HUDEP-2 (cell line): ENCODE results near the gene TRAPPC3.
"Not testable (repeated sequence)": the region's sequence is repeated elsewhere in the genome, so short reads cannot be mapped to it uniquely, and the experiment has no call there.

ENCODE experiments used
- DNase-seq, 76 experiments: peaks; one replicate each; lab custom pipeline; 2025; ENCODE audit not compliant: unreplicated experiment in 76 of 76; lab: John Stamatoyannopoulos, UW

TRAPPC3 gene

DNA sequence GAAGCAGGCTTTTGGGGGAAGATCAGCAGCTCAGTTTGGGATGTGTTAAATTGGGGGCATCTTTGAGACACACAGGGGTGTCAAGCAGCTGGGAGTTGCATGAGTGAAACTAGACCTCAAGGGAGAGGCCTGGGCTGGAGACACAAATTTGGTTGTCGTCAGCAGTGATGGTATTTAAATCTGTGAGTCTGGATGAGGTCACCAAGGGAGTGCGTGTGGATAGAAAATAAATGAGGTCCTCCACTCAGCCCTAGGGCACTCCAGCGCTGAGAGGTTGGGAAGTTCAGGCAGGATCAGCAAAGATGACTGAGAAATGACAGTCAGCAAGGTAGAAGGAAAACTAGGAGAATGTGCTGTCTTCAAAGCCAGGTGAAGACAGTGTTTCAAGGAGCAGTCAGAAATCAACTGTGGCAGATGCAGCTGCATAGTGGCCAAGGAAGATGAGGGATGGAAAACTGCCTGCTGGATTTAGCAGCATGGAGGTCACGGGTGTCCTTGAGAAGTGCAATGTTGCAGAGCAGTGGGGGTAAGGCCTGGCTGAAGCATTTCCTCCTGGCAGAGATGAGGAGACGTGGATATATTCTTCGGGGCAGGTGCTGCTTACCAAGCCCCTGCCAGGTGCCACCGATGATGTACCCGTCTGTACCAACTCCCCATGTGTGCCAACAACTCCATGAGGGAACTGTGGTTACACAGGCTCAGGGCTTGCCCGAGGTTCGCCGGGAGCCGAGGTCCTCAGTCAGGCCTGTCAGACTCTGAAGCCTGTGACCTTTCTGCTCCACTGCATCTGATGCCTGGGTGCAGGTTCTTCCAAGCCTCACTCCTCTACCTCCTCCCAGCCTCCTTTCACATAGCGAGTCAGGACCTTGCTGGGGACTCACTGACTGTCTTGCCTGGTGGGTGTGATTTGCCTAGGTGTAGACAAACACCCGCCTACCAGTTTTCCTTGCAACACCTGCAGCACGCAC lies 17.9 kb upstream of the TRAPPC3 start:
- no peak for DNase-seq

DNA sequence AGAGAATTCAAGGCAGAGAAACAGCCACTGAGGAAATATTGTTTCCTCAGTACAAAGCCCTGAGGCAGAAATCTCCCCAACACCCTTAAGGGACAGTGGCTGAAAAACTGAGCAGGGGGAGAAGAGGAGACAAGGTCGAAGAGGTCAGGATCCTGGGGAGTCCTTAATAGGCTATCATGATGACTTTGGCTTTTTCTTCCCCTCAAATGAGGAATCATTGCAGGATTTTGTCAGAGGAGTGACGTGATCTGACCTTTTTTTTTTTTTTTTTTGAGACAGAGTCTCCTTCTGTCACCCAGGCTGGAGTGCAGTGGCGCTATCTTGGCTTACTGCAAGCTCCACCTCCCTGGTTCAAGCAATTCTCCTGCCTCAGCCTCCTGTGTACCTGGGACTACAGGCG lies 16.9 kb upstream of the TRAPPC3 start:
- no peak for DNase-seq

DNA sequence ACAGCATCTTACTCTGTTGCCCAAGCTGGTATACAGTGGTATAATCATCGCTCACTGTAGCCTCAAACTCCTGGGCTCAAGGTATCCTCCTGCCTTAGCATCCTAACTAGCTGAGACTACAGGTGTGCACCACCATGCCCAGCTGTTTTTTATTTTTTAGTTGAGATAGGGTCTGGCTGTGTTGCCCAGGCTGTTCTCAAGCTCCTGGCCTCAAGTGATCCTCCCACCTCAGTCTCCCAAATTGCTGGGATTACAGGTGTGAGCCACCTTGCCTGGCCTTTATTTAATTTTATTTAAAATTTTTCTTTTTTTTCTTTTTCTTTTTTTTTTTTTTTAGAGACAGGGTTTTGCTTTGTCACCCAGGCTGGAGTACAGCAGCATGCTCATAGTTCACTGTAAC lies 15.9 kb upstream of the TRAPPC3 start:
- no peak for DNase-seq

DNA sequence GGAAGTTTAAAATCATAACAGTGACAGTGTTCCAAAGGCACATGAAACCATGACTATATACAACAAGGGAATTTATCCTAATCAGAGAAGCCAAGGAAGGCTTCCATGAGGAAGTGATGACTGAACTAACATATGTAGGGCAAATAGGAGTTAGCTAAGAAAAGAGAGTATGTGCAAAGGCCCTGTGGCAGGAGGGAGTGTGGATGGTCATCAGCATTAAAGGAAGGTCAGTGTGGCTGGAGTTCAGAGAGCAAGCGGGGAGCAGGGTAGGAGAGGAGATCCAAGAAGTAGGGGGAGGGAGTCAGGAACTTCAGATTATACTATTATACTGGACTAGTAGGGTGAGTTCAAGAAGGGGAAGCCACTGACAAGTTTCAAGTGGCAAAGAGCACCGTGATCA lies 15.1 kb upstream of the TRAPPC3 start:
- no peak for DNase-seq

DNA sequence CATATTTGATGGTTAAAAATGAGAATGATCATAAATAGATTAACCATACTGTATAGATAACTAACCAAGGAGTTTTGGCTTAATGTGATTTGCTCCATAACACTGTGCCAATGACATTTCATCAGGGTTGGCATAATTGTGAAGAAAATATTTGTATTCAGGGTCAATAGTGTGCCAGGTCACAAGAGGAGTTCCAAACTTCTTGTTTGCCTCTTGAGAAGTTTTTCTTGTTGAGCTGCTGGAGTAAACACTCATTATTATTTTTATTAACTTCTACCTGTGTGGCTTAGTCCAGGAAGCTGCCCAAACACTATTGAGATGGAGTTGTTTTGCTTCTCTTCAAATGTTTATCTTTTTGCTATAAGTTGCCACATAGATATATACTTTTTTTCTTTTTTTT lies 14.1 kb upstream of the TRAPPC3 start:
- DNase-seq = no peak

DNA sequence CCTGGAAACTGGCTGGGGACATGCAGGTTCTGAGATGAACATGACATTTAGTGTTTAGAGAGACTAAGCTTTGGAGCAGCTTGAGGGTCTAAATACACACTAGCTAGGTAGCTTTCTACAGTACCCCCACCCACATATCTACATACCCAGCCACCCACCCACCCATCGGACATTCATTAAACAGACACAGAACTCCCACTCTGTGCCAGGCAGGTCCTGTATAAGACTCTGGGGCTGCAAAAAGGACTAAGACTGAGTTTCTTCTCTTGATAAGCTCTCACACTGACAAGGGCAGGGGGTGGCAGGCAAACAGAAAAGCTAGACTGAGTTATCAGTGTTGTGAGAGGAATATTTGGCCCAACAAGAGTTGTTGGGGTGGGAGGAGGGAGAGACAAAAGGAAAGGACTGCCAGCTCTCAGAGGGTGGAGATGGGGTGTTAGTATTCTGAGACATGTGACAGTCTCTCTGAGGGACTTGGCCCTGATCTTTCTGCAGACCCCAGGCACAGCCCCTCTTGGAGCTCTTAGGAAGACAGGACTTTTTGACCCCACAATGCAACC lies 13.5 kb upstream of the TRAPPC3 start:
- DNase-seq = peak in 69 of 76 experiments; percentile 13 to 81 (median 53)

DNA sequence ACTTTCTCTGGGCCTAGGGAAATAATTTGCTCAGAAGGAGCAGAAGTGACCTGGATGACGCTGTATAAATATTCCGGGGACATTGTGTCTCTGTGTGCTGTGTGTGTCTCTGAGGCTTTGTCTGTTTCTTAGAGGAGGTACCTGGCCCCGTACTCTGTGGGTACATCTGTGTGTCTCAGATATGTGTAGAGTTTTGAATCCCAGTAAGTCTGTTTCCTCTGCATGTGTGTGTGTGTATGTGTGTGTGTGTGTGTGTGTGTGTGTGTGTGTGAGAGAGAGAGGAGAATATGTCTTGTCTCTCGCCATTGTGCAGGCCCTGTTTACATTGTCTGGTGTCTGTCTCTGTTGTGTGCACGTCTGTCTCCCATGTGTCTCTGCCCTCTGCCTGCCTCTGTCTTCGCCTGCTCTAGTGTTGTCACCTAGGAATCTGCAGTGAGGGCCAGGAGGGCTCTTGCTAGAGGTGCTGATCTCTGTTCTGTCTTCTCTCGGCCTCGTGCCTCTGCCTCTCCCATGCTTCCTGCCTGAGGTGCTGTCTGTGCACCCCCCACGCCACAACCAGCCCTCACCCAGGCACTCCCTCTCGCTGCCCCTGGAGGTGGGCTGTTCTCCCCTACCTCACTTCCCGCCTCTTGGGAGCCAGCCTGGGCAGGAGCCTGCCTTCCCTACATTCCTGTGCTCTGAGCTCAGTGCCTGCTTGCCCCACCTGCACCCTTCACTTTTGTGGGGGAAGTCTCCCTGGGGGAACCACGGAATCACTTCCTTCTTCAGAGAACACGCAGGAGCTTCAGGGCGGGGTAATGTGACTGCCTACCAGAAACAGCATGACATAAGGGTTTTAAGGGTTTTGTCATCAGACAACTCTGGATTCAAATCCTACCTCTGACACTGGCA lies 12.6 kb upstream of the TRAPPC3 start:
- peak in 12 of 76 experiments; percentile 9 to 41 (median 20) for DNase-seq

DNA sequence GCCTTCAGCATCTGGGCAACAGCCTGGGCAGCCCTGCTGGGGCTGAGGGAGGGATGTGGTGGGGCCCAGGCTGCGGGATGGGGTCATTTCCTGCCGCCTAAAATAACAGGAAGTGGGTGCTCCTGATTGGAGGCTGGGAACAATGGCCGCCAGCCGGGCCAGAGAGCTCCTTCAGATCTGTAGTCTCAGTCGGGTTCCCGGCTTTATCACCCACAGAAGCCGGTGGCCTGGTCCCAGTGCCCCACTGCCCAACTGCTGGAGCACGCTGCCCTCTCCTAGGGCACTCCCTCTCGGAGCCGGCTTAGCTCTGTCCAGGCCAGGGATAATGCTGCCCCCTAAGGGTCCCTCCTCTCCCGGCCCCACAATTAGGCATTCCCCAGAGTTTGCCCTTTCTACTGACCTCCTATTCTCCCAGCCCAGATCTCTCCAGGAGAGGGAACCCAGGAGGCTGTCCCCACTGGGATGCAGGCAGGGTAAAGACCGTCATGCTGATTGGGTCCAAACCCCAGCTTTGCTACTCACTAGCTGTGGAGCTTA lies 11.7 kb upstream of the TRAPPC3 start:
- DNase-seq = peak in 25 of 76 experiments; percentile 5 to 50 (median 17)

DNA sequence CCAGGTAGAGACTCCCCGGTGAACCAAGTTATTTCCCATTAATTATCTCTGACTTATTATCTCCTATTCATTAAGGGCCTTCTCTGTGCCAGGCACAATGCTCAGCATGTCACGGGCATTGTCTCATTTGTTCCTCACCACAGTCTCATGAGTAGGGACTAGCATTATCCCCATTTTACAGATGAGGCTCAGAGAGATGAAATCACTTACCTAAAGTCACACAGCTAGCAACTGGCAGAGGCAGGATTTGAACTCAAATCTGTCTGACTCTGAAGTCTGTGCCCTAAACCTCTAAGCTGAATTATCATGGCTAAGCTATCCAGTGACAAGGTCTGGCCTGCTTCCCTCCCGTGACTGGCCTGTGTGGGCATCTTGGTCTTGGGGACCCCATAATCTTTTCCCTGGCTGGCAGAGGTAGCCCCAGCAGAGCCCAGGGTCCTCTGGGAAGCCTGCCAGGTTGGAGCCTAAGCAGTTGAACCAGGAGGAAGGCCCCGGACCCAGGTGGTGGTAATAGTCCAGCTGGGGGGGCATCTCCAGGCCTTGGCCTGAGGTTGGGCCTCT lies 11.2 kb upstream of the TRAPPC3 start:
- no peak for DNase-seq

DNA sequence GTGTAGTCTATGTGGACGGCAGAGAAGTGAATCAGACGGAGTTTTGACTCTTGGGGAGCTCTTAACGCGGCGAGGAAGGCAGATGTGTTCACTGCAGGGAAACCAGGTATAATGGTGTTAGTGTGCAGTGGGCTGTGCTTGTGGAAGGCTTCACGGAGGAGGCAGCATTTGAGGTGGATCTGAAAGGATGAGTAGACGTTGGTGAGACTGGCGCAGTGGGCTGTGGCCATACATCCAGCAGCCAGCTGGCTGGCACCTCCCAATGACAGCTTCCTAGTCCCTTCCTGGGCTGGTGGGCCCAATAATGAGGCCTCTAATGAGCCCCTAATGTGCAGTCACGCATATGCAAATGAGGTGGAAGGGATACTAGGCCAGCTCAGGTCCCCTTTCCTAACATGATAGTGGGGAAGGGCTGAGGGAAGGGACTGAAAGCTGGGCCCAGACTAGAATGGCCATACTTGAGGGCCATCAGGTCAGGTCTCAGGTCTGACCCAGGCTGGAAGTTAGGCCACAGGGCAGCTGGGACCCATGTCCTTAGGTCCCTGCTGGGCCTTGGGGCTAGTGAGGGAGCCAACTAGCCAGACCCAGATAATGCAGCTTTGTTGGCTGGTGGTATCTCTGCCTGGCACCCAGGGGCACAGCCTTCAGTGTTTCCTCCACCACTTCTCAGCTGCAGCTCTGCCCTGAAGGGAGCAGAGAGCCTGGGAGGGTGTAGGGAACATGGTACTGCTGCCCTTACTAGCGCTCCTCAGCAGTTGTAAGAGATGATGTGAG lies 10.5 kb upstream of the TRAPPC3 start:
- DNase-seq = no peak

DNA sequence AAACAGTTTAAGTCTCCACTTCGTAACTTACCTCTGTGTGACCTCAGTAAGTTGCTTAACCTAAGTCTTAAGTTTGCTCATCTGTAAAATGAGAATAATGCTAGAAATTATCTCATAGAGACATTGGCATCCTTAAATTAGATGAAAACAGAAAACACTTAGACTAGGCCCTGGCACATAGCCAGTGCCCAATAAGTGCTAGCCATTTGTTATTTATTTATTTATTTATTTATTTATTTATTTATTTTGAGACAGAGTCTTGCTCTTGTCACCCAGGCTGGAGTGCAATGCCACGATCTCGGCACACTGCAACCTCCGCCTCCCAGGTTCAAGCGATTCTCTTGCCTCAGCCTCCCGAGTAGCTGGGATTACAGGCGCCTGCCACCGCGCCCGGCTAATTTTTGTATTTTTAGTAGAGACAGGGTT lies 9.6 kb upstream of the TRAPPC3 start:
- DNase-seq = not testable (repeated sequence)

DNA sequence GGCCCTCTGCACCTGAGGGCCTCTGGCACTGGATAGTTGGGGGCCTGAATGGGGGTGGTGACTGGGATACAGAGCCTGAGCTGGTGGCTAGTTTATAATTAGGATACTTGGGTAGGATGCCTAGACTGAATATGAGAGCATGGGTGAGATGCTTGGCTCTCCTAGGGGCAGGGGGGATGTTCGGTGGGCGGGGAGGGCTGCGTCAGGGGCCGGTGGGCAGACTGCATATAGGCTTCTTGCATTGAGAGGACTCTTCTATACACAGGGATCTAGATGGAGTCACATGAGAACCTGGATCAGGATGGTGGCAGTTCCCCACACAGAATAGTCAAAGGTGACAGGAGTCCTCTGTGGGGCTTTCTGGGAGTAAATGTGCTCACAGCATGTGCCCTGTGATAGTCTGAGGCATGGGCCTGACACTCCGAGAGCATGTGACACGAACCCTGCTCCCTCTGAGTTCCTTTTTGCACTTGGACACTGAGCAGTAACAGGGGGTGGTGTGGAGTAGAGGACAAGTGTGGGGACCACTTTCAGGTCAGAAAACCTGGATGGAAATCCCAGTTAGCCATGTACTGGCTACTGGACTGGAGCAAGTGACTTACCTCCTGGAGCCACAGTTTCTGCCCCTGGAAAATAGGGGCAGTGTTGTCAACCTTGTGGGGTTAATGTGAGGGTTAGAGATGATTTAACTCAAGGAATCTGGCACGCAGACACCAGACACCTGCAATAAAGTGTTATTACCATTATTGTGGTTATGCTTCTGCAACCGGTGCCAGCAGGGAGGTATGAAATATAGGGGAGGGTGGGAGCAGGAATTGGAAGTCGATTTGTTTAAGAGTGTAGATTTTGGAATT lies 8.9 kb upstream of the TRAPPC3 start:
- peak in 3 of 76 experiments; percentile 2 to 18 (median 15) for DNase-seq

DNA sequence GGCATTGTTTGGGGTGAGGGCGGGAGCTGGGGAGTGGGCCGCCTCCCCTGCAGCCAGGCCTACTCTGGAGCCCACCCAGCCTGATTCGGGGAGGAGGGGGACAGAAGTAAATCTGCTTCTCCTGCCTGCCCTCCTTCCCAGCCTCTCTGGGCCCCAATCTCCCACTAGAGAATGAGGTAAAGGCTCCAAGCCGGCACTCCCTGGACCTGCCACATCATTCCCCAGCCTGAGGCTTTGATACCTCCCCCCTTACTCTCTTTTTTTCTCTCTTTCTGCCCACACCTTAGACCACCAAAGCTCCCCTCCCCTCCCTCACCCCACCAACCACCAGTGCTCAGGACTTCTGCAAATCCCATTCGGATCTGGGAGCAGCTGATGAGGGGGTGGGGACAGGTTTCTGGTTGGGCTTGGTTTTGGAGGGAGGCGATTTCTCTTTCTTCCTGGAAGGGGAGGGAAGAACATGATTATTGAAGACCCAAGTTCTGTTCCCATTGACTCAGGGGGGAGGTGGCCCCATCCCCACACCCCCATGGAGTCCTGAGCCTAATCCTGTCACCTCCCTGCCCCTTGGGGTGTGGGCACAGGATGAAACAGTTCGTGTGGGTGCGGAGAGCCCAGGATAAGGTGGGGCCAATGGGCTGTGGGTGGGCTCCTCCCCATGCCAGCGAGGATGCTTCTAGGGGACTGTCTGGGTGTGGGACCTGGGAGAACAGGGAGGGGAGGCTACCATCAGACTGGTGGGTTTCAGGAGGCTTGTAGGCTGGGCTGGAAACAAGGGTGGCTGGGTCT lies 8.0 kb upstream of the TRAPPC3 start:
- DNase-seq = peak in 3 of 76 experiments; percentile 16 to 38 (median 23)

DNA sequence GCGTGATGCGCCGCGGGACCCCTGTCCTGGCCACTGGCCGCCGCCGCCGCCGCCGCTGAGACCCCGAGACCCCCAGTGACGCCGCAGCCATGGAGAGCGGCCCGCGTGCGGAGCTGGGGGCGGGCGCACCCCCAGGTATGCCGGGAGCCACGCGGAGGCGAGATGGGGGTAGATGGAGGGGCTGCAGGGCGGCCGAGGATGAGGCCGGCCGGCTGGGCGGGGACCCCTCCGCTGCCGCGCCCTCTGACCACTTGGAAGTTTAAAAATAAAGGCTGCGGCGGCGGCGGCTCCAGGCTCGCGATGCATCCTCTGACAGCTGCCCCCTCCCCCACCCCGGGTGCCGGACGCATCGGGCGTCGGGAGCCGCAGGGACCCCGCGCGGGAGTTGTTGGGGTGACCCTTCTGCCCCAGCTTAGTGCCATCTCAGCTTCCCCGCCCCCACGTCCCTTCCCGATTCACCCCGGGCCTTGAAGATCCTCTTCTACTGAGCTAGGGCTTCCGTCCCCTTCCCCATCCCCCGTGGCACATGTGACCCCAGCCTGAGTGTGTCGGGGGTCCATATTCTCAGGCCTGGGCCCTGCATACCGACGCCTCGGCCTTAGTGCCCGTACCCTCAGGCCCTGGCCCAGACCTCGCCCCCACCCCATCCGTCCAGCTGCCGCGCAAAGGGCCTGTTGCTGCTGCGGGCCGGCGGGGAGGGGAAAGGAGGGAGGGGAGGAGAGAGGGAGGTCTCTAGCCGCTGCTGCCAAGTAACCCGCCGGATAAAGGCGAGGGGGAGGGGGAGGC lies 7.2 kb upstream of the TRAPPC3 start:
- DNase-seq = peak in 30 of 76 experiments; percentile 12 to 42 (median 26)

DNA sequence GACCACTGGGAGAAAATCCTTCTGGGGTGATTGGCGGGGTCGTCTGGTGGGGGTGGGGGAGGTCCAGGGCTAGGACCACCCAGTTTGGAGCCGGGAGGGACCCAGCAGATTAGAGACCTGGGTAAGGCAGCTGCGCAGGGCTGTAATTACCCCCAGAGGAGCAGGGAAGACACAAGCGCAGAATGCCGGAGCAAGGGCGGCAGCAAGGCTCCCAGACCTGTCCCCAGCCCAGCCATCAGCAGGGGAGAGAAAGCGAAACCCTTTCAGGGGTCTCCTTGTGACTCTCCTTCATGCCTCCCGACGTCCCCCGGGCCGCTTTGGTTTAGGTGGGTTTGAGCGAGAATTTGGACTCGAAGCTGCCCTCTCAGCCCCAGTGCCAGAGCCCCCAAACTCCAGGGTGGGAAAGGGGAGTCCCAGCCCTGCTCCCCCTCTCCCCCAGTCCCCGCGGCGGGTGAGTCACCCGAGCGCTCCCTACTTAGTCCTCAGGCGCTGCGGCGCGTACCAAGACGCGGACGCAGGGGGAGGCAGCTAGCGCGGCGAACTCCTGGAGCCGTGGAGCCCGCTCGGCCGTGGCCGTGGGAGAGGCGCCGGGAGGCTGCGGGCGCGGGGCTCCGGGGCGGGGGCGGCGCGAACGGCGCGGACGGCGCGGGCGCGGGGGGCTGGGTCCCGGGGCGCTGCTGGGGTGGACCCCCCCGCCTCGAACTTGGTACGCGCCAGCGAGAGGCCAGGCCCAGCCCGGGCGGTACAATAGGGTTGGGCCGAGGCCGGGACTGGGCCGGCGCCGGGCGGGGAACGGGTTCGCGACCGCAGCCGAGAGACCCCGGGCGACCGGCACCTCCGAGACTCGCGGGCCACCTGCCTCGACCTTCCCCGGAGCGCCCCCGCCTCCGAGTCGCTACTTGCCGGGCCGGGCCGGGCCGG lies 6.4 kb upstream of the TRAPPC3 start, which contains the start of gene MAP7D1:
TSS of gene MAP7D1 (plus strand) at position 753 of the 921 bp plus-strand sequence. CDS start 258 bp downstream, outside the sequence.
- peak in 73 of 76 experiments; percentile 18 to 94 (median 75) for DNase-seq
